Neuronal stem cell (in vitro differentiated cells): ENCODE measurements around the gene PTGES3.
A peak's percentile ranks its signal among the peaks of the same experiment; 100 is the strongest.
"Not testable (repeated sequence)": the region's sequence is repeated elsewhere in the genome, so short reads cannot be mapped to it uniquely, and the experiment has no call there.

Source experiments
- DNase-seq: peaks from one replicate; pipeline ENCODE4 v3.0.0-alpha.2; 2013; ENCODE audit warnings: low spot score
- H2AFZ ChIP-seq: one replicate; pipeline ENCODE4 v1.6.1; 2013; ENCODE audit warnings: mild to moderate bottlenecking, low read length, inconsistent platforms
- H2AK5ac ChIP-seq: 2 replicates; pipeline ENCODE4 v1.6.1; 2013; ENCODE audit warnings: low read depth, mild to moderate bottlenecking, inconsistent platforms, low read length, moderate library complexity, mixed read lengths
- H2BK120ac ChIP-seq: 2 replicates; pipeline ENCODE4 v1.6.1; 2013; ENCODE audit warnings: low read depth, mild to moderate bottlenecking, inconsistent platforms, low read length, moderate library complexity, mixed read lengths
- H2BK12ac ChIP-seq: one replicate; pipeline ENCODE4 v1.6.1; 2013; ENCODE audit warnings: low read length, inconsistent platforms
- H2BK15ac ChIP-seq: 2 replicates; pipeline ENCODE4 v1.6.1; 2013; ENCODE audit warnings: mild to moderate bottlenecking, low read length, inconsistent platforms, mixed read lengths
- H2BK5ac ChIP-seq: one replicate; pipeline ENCODE4 v1.6.1; 2013; ENCODE audit warnings: inconsistent platforms, mild to moderate bottlenecking, low read length, moderate library complexity
- H3K14ac ChIP-seq: one replicate; pipeline ENCODE4 v1.6.1; 2013; ENCODE audit warnings: low read length, inconsistent platforms
- H3K18ac ChIP-seq: 2 replicates; pipeline ENCODE4 v1.6.1; 2013; ENCODE audit warnings: low read length, inconsistent platforms
- H3K23ac ChIP-seq: 2 replicates; pipeline ENCODE4 v1.6.1; 2013; ENCODE audit warnings: low read depth, mild to moderate bottlenecking, mixed read lengths, low read length, inconsistent platforms; ENCODE audit not compliant: poor library complexity
- H3K27ac ChIP-seq: replicated peaks from 3 replicates; pipeline ENCODE4 v1.5.1; 2013; ENCODE audit warnings: low read length, inconsistent platforms
- H3K27me3 ChIP-seq, 3 experiments: 2 replicates each; pipeline ENCODE4 v1.6.1; 2013; ENCODE audit warnings: low read length in 3 of 3, mild to moderate bottlenecking in 2 of 3, inconsistent platforms in 1 of 3, low read depth in 1 of 3, mixed read lengths in 1 of 3, moderate library complexity in 1 of 3; ENCODE audit not compliant: control insufficient read depth in 3 of 3, insufficient read depth in 3 of 3
- H3K36me3 ChIP-seq, 2 donors: replicated peaks in 1 of 2; 2 replicates each; pipeline ENCODE4 v1.6.1; 2013; ENCODE audit warnings: low read length in 2 of 2; ENCODE audit not compliant: control insufficient read depth in 2 of 2, insufficient read depth in 2 of 2
- H3K4ac ChIP-seq: 2 replicates; pipeline ENCODE4 v1.6.1; 2013; ENCODE audit warnings: inconsistent platforms, mild to moderate bottlenecking, low read length, moderate library complexity
- H3K4me1 ChIP-seq, 2 donors: 1 replicate in 1 of 2; 2 replicates in 1 of 2; pipeline ENCODE4 v1.6.1; 2013; ENCODE audit warnings: low read length in 2 of 2, low read depth in 1 of 2; ENCODE audit not compliant: control insufficient read depth in 2 of 2, insufficient read depth in 1 of 2
- H3K4me2 ChIP-seq: one replicate; pipeline ENCODE4 v1.6.1; 2013; ENCODE audit warnings: mild to moderate bottlenecking, low read length, inconsistent platforms; ENCODE audit not compliant: insufficient read depth, poor library complexity, severe bottlenecking
- H3K4me3 ChIP-seq, 2 donors: 2 replicates each; pipeline ENCODE4 v1.5.1; 2013; ENCODE audit warnings: low read length in 2 of 2, mild to moderate bottlenecking in 2 of 2, inconsistent platforms in 1 of 2, moderate library complexity in 1 of 2
- H3K79me1 ChIP-seq: one replicate; pipeline ENCODE4 v1.6.1; 2013; ENCODE audit warnings: low read depth, mild to moderate bottlenecking, inconsistent platforms, low read length, moderate library complexity
- H3K9ac ChIP-seq: one replicate; pipeline ENCODE4 v1.6.1; 2013; ENCODE audit warnings: mild to moderate bottlenecking, low read depth, low read length, inconsistent platforms; ENCODE audit not compliant: poor library complexity
- H3K9me3 ChIP-seq, 2 donors: replicated peaks in 1 of 2; 2 replicates each; pipeline versions ENCODE3 to v1.6.1; 2013; ENCODE audit warnings: low read length in 2 of 2, mild to moderate bottlenecking in 2 of 2, inconsistent platforms in 1 of 2, low read depth in 1 of 2, mixed read lengths in 1 of 2, moderate library complexity in 1 of 2; ENCODE audit not compliant: control insufficient read depth in 2 of 2, insufficient read depth in 1 of 2
- H4K8ac ChIP-seq: one replicate; pipeline ENCODE4 v1.6.1; 2013; ENCODE audit warnings: low read depth, mild to moderate bottlenecking, inconsistent platforms, low read length, moderate library complexity
- H4K91ac ChIP-seq: one replicate; pipeline ENCODE4 v1.6.1; 2013; ENCODE audit warnings: low read length, low read depth, mild to moderate bottlenecking, inconsistent platforms; ENCODE audit not compliant: poor library complexity
- WGBS, 2 donors: extraction: QIAGEN DNeasy Blood & Tissue Kit; methylation state at CpG; one replicate each; pipeline ENCODE4 v1.1.7; 2013; ENCODE audit warnings: missing lambda C conversion rate in 2 of 2, mixed read lengths in 1 of 2; ENCODE audit not compliant: insufficient read length in 2 of 2, insufficient replicate concordance in 1 of 2; ENCODE audit errors: extremely low coverage in 2 of 2; 5-methylcytosine and 5-hydroxymethylcytosine counted together

The PTGES3 gene

GRCh38 chr12:56653781-56654180, 34.3 kb downstream of the PTGES3 start:
- no CpG with 5 or more reads among the region's 5 CpGs for WGBS, 2 donors

DNA sequence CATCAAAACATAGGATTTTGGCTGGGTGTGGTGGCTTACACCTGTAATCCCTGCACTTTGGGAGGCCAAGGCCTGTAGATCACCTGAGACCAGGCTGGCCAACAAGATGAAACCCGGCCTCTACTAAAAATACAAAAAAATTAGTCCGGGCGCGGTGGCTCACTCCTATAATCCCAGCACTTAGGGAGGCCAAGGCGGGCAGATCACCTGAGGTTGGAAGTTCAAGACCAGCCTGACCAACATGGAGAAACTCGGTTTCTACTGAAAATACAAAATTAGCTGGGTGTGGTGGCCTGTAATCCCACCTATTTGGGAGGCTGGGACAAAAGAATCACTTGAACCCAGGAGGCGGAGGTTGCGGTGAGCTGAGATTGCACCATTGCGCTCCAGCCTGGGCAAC, 40.1 kb downstream of the PTGES3 start:
- WGBS, 2 donors = no CpG with 5 or more reads among the region's 9 CpGs
- not testable (repeated sequence) for H3K4me1 ChIP-seq, H3K9ac ChIP-seq, H3K4me3 ChIP-seq, H3K79me1 ChIP-seq, H2BK12ac ChIP-seq, H2AK5ac ChIP-seq, H3K23ac ChIP-seq, H3K4me2 ChIP-seq, H2BK5ac ChIP-seq, H3K9me3 ChIP-seq, H2BK15ac ChIP-seq, H4K8ac ChIP-seq, H3K14ac ChIP-seq, DNase-seq, H3K4ac ChIP-seq, H2BK120ac ChIP-seq, H4K91ac ChIP-seq, H3K27me3 ChIP-seq, H2AFZ ChIP-seq, H3K27ac ChIP-seq, H3K18ac ChIP-seq
- peaks cover 7 to 20% of the 10 kb centered on the region in 2 donors for H3K36me3 ChIP-seq

More at GRCh38 chr12:56653781-56654180, 34.3 kb downstream of the PTGES3 start:
- H2BK5ac ChIP-seq, H2BK12ac ChIP-seq, H3K4me3 ChIP-seq, H3K9ac ChIP-seq, H2AFZ ChIP-seq, H3K27ac ChIP-seq, H2BK15ac ChIP-seq, H3K4ac ChIP-seq, H3K14ac ChIP-seq, H2BK120ac ChIP-seq, H3K18ac ChIP-seq, H3K23ac ChIP-seq, H3K27me3 ChIP-seq, H3K9me3 ChIP-seq, H4K8ac ChIP-seq, H3K79me1 ChIP-seq, DNase-seq, H2AK5ac ChIP-seq, H3K4me1 ChIP-seq, H3K4me2 ChIP-seq, H4K91ac ChIP-seq, H3K36me3 ChIP-seq: not testable (repeated sequence)

GRCh38 chr12:56645717-56646446, 42.2 kb downstream of the PTGES3 start, which contains the start of gene ATP5F1B:
Gene ATP5F1B, minus strand, starts transcription at chr12:56645984. Its CDS starts 21 bp downstream, at chr12:56645963.
- Histone ChIP-seq H3K27ac (peak within 1 kb of the TSS; percentile 75), H3K4me1 (peaks cover 2 to 4% of the 10 kb centered on the region in 2 donors), H3K9me3 (no peaks in the 10 kb centered on the region), H3K18ac (peak within 1 kb of the TSS; percentile 98), H2BK15ac (peak within 1 kb of the TSS; percentile 59), H3K9ac (peak within 1 kb of the TSS; percentile 95), H2BK120ac (peak within 1 kb of the TSS; percentile 10), H2AFZ (peak within 1 kb of the TSS; percentile 66), H4K91ac (no peak within 1 kb of the TSS), H3K4me2 (peak within 1 kb of the TSS; percentile 70), H3K79me1 (peaks cover 3% of the 10 kb centered on the region), H2BK12ac (peak within 1 kb of the TSS; percentile 11), H3K23ac (peak within 1 kb of the TSS; percentile 87), H2AK5ac (peak within 1 kb of the TSS; percentile 91), H3K27me3 (no peaks in the 10 kb centered on the region), H3K4ac (no peak within 1 kb of the TSS), H3K4me3 (peak within 1 kb of the TSS; percentile 83 to 98), H3K36me3 (peaks cover 15 to 41% of the 10 kb centered on the region in 2 donors), H2BK5ac (no peak within 1 kb of the TSS), H3K14ac (peak within 1 kb of the TSS; percentile 85), H4K8ac (no peak within 1 kb of the TSS)
- peak; percentile 98 for DNase-seq
- WGBS, 2 donors = no CpG with 5 or more reads among the region's 39 CpGs

GRCh38 chr12:56645201-56645716, 42.8 kb downstream of the PTGES3 start:
- H3K4me1 ChIP-seq = peaks cover 2 to 4% of the 10 kb centered on the region in 2 donors
- H3K4ac ChIP-seq = no peak overlapping the region
- peak overlapping the region; percentile 95 for H3K9ac ChIP-seq
- peak overlapping the region; percentile 83 to 98 for H3K4me3 ChIP-seq
- H4K91ac ChIP-seq = no peak overlapping the region
- peak overlapping the region; percentile 70 for H3K4me2 ChIP-seq
- WGBS, 2 donors = no CpG with 5 or more reads among the region's 29 CpGs
- peak overlapping the region; percentile 10 for H2BK120ac ChIP-seq
- no peak overlapping the region for H4K8ac ChIP-seq
- H2BK12ac ChIP-seq = no peak overlapping the region
- peak overlapping the region; percentile 85 for H3K14ac ChIP-seq
- peak overlapping the region; percentile 87 for H3K23ac ChIP-seq
- H3K36me3 ChIP-seq = peaks cover 15 to 47% of the 10 kb centered on the region in 2 donors
- no peaks in the 10 kb centered on the region for H3K9me3 ChIP-seq
- no peak for DNase-seq
- H3K18ac ChIP-seq = peak overlapping the region; percentile 98
- H2BK5ac ChIP-seq = no peak overlapping the region
- no peaks in the 10 kb centered on the region for H3K27me3 ChIP-seq
- H3K27ac ChIP-seq = peak overlapping the region; percentile 59
- H2AFZ ChIP-seq = peak overlapping the region; percentile 60
- peaks cover 3% of the 10 kb centered on the region for H3K79me1 ChIP-seq
- H2AK5ac ChIP-seq = peak overlapping the region; percentile 91
- peak overlapping the region; percentile 59 for H2BK15ac ChIP-seq
